MCF 10A (cell line): Measurements from ENCODE around the gene CDH10. TPM values are rescaled to one million over a fixed set of nuclear protein-coding genes. Genes with fewer than 3 reads are reported as not detected.

Source experiments
- BruUV-seq: library from RNA; stranded (reverse); fragments of 400-500 nt; replicated peaks from 2 replicates; lab custom pipeline; 2021; lab: Mats Ljungman, UMichigan
- CTCF ChIA-PET: fragments of 300-600 bp; sonication (Branson Sonifier 250); formaldehyde crosslinking; extraction: SDS; loops from one replicate; lab custom pipeline; 2021; ENCODE audit warnings: antibody characterized with exemption, inconsistent platforms; lab: Yijun Ruan, JAX
- POLR2A ChIA-PET: fragments of 300-600, 350-650 bp; sonication (Branson Sonifier 250); formaldehyde crosslinking; extraction: SDS; loops from one replicate; lab custom pipeline; 2020; ENCODE audit warnings: antibody characterized with exemption, inconsistent platforms; lab: Yijun Ruan, JAX
- DNase-seq: peaks from one replicate; pipeline ENCODE4 v3.0.0-alpha.2; 2018; ENCODE audit not compliant: unreplicated experiment
- H3K27ac Mint-ChIP-seq: one replicate; pipeline ENCODE4 v1.8.0; 2022; ENCODE audit warnings: mild to moderate bottlenecking, low read depth, mixed read lengths; ENCODE audit not compliant: unreplicated experiment
- H3K27me3 Mint-ChIP-seq: one replicate; pipeline ENCODE4 v1.8.0; 2022; ENCODE audit warnings: mixed read lengths; ENCODE audit not compliant: insufficient read depth, unreplicated experiment
- H3K36me3 Mint-ChIP-seq: one replicate; pipeline ENCODE4 v1.8.0; 2022; ENCODE audit warnings: mild to moderate bottlenecking, moderate library complexity, mixed read lengths; ENCODE audit not compliant: insufficient read depth, unreplicated experiment
- H3K4me1 Mint-ChIP-seq: one replicate; pipeline ENCODE4 v1.8.0; 2022; ENCODE audit warnings: mixed read lengths; ENCODE audit not compliant: insufficient read depth, unreplicated experiment
- H3K4me3 Mint-ChIP-seq: one replicate; pipeline ENCODE4 v1.8.0; 2022; ENCODE audit warnings: mild to moderate bottlenecking, moderate library complexity, mixed read lengths; ENCODE audit not compliant: unreplicated experiment
- H3K9me3 Mint-ChIP-seq: one replicate; pipeline ENCODE4 v1.8.0; 2022; ENCODE audit warnings: mixed read lengths; ENCODE audit not compliant: unreplicated experiment
- intact Hi-C: fragments of 100-400 bp; cut with micrococcal nuclease; formaldehyde crosslinking; loops from 2 replicates; pipeline ENCODE4 v1.14.1; 2022
- total RNA-seq: library from RNA; stranded (reverse); gene quantifications from 2 replicates; pipeline ENCODE4 v1.2.3, GENCODE V29; 2022
- TF ChIP-seq, protein P1 (sequence below): fragments of 200-600 bp; IDR thresholded peaks from one replicate; pipeline ENCODE4 v1.8.0; 2022; ENCODE audit warnings: antibody characterized with exemption, mild to moderate bottlenecking; ENCODE audit not compliant: unreplicated experiment

The CDH10 gene
- total RNA-seq, 1 experiment from 2014 or later, result 0.33 TPM

DNA sequence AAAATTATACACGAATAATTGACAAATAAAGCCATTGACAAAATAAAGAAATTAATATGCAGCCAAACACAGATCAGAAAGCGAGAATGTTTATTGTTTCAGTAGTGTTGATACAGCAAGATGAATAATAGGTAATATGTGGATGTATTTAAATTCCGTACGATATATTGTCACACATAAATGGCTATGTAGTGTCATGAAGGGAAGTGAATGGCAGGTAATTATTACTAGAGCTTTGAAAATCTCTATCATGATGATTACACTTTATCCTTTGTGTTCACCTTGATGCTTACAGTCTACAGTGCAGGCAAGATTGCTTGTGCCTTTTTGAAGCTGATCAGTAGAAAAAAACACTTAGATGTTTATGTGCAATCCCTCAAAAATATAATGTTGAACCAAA lies 23.3 kb upstream of the CDH10 start:
- Mint-ChIP-seq H3K9me3 (no peaks in the 10 kb centered on the region), H3K27me3 (no peaks in the 10 kb centered on the region), H3K4me1 (no peaks in the 10 kb centered on the region), H3K4me3 (no peak overlapping the region), H3K27ac (no peak overlapping the region), H3K36me3 (no peaks in the 10 kb centered on the region)
- intact Hi-C loops, result no loop called here
- ChIA-PET CTCF (interaction anchor here (0.5 to 0.7 kb wide), 2 partner anchors 72 to 152 kb away, joined by 3 read pairs; no protein-coding TSS in a partner anchor), POLR2A (no interaction called here)
- TF ChIP-seq, protein P1, sequence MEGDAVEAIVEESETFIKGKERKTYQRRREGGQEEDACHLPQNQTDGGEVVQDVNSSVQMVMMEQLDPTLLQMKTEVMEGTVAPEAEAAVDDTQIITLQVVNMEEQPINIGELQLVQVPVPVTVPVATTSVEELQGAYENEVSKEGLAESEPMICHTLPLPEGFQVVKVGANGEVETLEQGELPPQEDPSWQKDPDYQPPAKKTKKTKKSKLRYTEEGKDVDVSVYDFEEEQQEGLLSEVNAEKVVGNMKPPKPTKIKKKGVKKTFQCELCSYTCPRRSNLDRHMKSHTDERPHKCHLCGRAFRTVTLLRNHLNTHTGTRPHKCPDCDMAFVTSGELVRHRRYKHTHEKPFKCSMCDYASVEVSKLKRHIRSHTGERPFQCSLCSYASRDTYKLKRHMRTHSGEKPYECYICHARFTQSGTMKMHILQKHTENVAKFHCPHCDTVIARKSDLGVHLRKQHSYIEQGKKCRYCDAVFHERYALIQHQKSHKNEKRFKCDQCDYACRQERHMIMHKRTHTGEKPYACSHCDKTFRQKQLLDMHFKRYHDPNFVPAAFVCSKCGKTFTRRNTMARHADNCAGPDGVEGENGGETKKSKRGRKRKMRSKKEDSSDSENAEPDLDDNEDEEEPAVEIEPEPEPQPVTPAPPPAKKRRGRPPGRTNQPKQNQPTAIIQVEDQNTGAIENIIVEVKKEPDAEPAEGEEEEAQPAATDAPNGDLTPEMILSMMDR, result no peak
- no peak for DNase-seq
- no TSS peak for BruUV-seq

DNA sequence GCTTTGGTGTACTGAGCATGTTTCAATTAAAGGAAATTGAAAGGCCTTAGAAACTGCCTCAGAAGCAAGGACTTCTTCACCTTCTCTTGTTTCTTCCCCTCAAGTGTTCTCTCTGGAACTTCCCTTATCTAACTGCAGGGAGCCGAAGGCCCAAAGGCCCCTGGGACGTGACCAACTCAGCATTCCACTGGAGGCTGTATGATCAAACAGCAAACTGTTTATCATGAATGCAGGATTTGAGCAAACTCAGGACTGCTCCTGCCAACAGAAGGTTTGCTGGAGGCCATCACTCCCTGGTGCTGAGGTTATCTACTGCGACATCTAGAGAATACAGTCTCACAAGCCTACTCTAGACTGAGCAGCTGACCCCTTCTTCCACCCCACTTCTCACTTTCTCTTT lies 4.8 kb upstream of the CDH10 start:
- intact Hi-C loops, result loop anchor here (5.0 kb wide), 1 partner anchor 1678 kb away; no protein-coding TSS in a partner anchor
- peaks cover 12% of the 10 kb centered on the region for H3K4me1 Mint-ChIP-seq
- H3K27ac Mint-ChIP-seq, result no peak overlapping the region

GRCh38 chr5:24646915-24647314 lies 2.1 kb upstream of the CDH10 start:
- no peaks in the 10 kb centered on the region for H3K27me3 Mint-ChIP-seq
- no peaks in the 10 kb centered on the region for H3K9me3 Mint-ChIP-seq
- H3K4me3 Mint-ChIP-seq, result no peak overlapping the region
- intact Hi-C loops, result loop anchor here (5.0 kb wide), 1 partner anchor 1680 kb away; no protein-coding TSS in a partner anchor
- TF ChIP-seq, protein P1, result no peak
- CTCF ChIA-PET, result interaction anchor here (0.8 to 1.3 kb wide), 3 partner anchors 14 to 359 kb away, joined by 3 to 4 read pairs (median 3); no protein-coding TSS in a partner anchor
- no TSS peak for BruUV-seq
- H3K27ac Mint-ChIP-seq, result no peak overlapping the region
- POLR2A ChIA-PET, result interaction anchor here (1.2 kb wide), 1 partner anchor 361 kb away, joined by 3 read pairs; no protein-coding TSS in a partner anchor
- H3K4me1 Mint-ChIP-seq, result peaks cover 26% of the 10 kb centered on the region
- no peaks in the 10 kb centered on the region for H3K36me3 Mint-ChIP-seq
- no peak for DNase-seq

More for the DNA sequence above, 4.8 kb upstream of the CDH10 start:
- ChIA-PET CTCF (no interaction called here), POLR2A (no interaction called here)
- no peak for DNase-seq
- H3K9me3 Mint-ChIP-seq, result no peaks in the 10 kb centered on the region
- H3K4me3 Mint-ChIP-seq, result no peak overlapping the region
- H3K36me3 Mint-ChIP-seq, result no peaks in the 10 kb centered on the region
- H3K27me3 Mint-ChIP-seq, result no peaks in the 10 kb centered on the region
- BruUV-seq, result no TSS peak
- TF ChIP-seq, protein P1, result no peak

DNA sequence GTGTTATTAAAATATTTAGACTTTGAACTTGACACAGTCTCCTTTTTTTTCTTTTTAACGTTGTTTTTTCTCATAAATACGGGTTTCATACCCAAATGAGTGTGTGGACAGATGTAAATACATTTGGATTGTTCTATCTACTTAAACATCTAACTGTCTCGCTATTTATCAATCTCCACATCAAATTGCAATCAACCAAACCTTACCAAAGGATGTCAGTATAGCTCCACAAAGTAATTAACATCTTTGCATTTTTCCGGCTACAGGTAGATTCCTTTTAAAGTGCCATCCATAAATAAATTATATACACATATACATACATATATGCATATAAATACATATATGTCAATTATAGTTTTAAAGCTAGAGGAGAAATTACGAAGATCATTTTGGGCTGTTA lies 705 bp upstream of the CDH10 start:
- ChIA-PET POLR2A (interaction anchor here (0.6 kb wide), 1 partner anchor 1144 kb away, joined by 3 read pairs; no protein-coding TSS in a partner anchor), CTCF (interaction anchor here (0.7 to 1.3 kb wide), 4 partner anchors 360 to 892 kb away, joined by 3 to 7 read pairs (median 4); no protein-coding TSS in a partner anchor)
- intact Hi-C loops, result loop anchor here (5.0 kb wide), 1 partner anchor 1682 kb away; no protein-coding TSS in a partner anchor
- TF ChIP-seq, protein P1, result no peak
- H3K27ac Mint-ChIP-seq, result no peak overlapping the region
- no TSS peak for BruUV-seq
- no peak for DNase-seq
- H3K27me3 Mint-ChIP-seq, result no peaks in the 10 kb centered on the region
- peaks cover 26% of the 10 kb centered on the region for H3K4me1 Mint-ChIP-seq
- no peaks in the 10 kb centered on the region for H3K36me3 Mint-ChIP-seq
- no peaks in the 10 kb centered on the region for H3K9me3 Mint-ChIP-seq
- peak overlapping the region; percentile 85 for H3K4me3 Mint-ChIP-seq
